ENCODE results near the gene ITGB1. TPM values are rescaled to one million over a fixed set of nuclear protein-coding genes. Genes with fewer than 3 reads are reported as not detected.
"Not testable (repeated sequence)": the region's sequence is repeated elsewhere in the genome, so short reads cannot be mapped to it uniquely, and the experiment has no call there.

Gene ITGB1
- total and polyA plus RNA-seq, 8 donors, result 57.9 to 909 (median 176) TPM

- no peak for TF ChIP-seq EP300 (IDR thresholded peaks at IDR 0.05)
- Histone ChIP-seq H3K4me3 (no peak overlapping the region), H3K36me3 (peaks cover 48 to 98% (median 90%) of the 10 kb centered on the region in 4 donors), H3K27ac (no peak overlapping the region), H3K9me3 (no peaks in the 10 kb centered on the region), H3K27me3 (no peaks in the 10 kb centered on the region), H3K4me1 (peaks cover 0 to 11% (median 3%) of the 10 kb centered on the region in 4 donors)
- WGBS, 5 donors, result 74 to 89% (median 77%) methylated on average over 2 of the region's 2 CpGs
- no peak for DNase-seq
- intact Hi-C loops (cut with DNase I; ENCODE audit: low total_unique reads), result no loop called here
Observed at GRCh38 chr10:32922170-32922569, 35.9 kb downstream of the ITGB1 start.

GRCh38 chr10:32917817-32918216 is 40.2 kb downstream of the ITGB1 start:
- H3K27me3 ChIP-seq; H3K4me1 ChIP-seq; intact Hi-C loops (cut with DNase I; ENCODE audit: low total_unique reads); H3K9me3 ChIP-seq; H3K4me3 ChIP-seq; DNase-seq; H3K27ac ChIP-seq: not testable (repeated sequence)
- 88 to 100% (median 95%) methylated on average over 2 to 5 of the region's 5 CpGs for WGBS, 5 donors
- peaks cover 34 to 87% (median 76%) of the 10 kb centered on the region in 4 donors for H3K36me3 ChIP-seq

GRCh38 chr10:32911285-32912016 is 46.6 kb downstream of the ITGB1 start:
- H3K4me1 ChIP-seq, result peaks cover 0 to 3% (median 0%) of the 10 kb centered on the region in 4 donors
- H3K27me3 ChIP-seq, result no peaks in the 10 kb centered on the region
- no peak overlapping the region for H3K27ac ChIP-seq
- no peak overlapping the region for H3K4me3 ChIP-seq
- H3K9me3 ChIP-seq, result no peaks in the 10 kb centered on the region
- TF ChIP-seq POLR2AphosphoS5 (IDR thresholded peaks at IDR 0.05) (no peak), POLR2A (IDR thresholded peaks at IDR 0.05) (no peak), CTCF (IDR thresholded peaks at IDR 0.05) (no peak), EP300 (IDR thresholded peaks at IDR 0.05) (no peak)
- no peak for DNase-seq
- intact Hi-C loops (cut with DNase I; ENCODE audit: low total_unique reads), result no loop called here
- 86 to 94% (median 94%) methylated on average over 11 of the region's 11 CpGs for WGBS, 5 donors
- peaks cover 34 to 96% (median 83%) of the 10 kb centered on the region in 4 donors for H3K36me3 ChIP-seq

GRCh38 chr10:32909970-32910369 is 48.1 kb downstream of the ITGB1 start:
- 89 to 92% (median 90%) methylated on average over 5 to 7 of the region's 7 CpGs for WGBS, 5 donors
- H3K36me3 ChIP-seq, result peaks cover 39 to 95% (median 83%) of the 10 kb centered on the region in 4 donors
- H3K27me3 ChIP-seq; intact Hi-C loops (cut with DNase I; ENCODE audit: low total_unique reads); H3K4me1 ChIP-seq; H3K9me3 ChIP-seq; H3K4me3 ChIP-seq; DNase-seq; H3K27ac ChIP-seq: not testable (repeated sequence)

- H3K9me3 ChIP-seq, result no peaks in the 10 kb centered on the region
- no peaks in the 10 kb centered on the region for H3K27me3 ChIP-seq
- no peak for DNase-seq
- no peak overlapping the region for H3K4me3 ChIP-seq
- H3K36me3 ChIP-seq, result peaks cover 39 to 90% (median 84%) of the 10 kb centered on the region in 4 donors
- H3K27ac ChIP-seq, result no peak overlapping the region
- 74 to 94% (median 86%) methylated on average over 1 of the region's 1 CpG for WGBS, 5 donors
- TF ChIP-seq EP300 (IDR thresholded peaks at IDR 0.05), result no peak
- no peak for TF ChIP-seq POLR2AphosphoS5 (IDR thresholded peaks at IDR 0.05)
- no peak for TF ChIP-seq POLR2A (IDR thresholded peaks at IDR 0.05)
- TF ChIP-seq CTCF (IDR thresholded peaks at IDR 0.05), result no peak
- peaks cover 0 to 14% (median 5%) of the 10 kb centered on the region in 4 donors for H3K4me1 ChIP-seq
- intact Hi-C loops (cut with DNase I; ENCODE audit: low total_unique reads), result no loop called here
Observed at GRCh38 chr10:32909456-32909855, 48.6 kb downstream of the ITGB1 start.

- Histone ChIP-seq H3K27me3 (no peaks in the 10 kb centered on the region), H3K9me3 (no peaks in the 10 kb centered on the region), H3K27ac (no peak overlapping the region), H3K4me1 (peaks cover 0 to 14% (median 5%) of the 10 kb centered on the region in 4 donors), H3K36me3 (peaks cover 34 to 93% (median 82%) of the 10 kb centered on the region in 4 donors), H3K4me3 (no peak overlapping the region)
- TF ChIP-seq CTCF (IDR thresholded peaks at IDR 0.05) (no peak), EP300 (IDR thresholded peaks at IDR 0.05) (no peak), POLR2AphosphoS5 (IDR thresholded peaks at IDR 0.05) (no peak), POLR2A (IDR thresholded peaks at IDR 0.05) (no peak)
- WGBS, 5 donors, result 81 to 97% (median 93%) methylated on average over 4 of the region's 4 CpGs
- DNase-seq, result no peak
- intact Hi-C loops (cut with DNase I; ENCODE audit: low total_unique reads), result no loop called here
Observed at GRCh38 chr10:32906595-32906994, 51.4 kb downstream of the ITGB1 start.
